ENCODE data around the gene LCAT. TPM values are rescaled to one million over a fixed set of nuclear protein-coding genes. Genes with fewer than 3 reads are reported as not detected.

Gene LCAT
- total RNA-seq, 1 experiment from 2014 or later = 17.8 TPM

DNA sequence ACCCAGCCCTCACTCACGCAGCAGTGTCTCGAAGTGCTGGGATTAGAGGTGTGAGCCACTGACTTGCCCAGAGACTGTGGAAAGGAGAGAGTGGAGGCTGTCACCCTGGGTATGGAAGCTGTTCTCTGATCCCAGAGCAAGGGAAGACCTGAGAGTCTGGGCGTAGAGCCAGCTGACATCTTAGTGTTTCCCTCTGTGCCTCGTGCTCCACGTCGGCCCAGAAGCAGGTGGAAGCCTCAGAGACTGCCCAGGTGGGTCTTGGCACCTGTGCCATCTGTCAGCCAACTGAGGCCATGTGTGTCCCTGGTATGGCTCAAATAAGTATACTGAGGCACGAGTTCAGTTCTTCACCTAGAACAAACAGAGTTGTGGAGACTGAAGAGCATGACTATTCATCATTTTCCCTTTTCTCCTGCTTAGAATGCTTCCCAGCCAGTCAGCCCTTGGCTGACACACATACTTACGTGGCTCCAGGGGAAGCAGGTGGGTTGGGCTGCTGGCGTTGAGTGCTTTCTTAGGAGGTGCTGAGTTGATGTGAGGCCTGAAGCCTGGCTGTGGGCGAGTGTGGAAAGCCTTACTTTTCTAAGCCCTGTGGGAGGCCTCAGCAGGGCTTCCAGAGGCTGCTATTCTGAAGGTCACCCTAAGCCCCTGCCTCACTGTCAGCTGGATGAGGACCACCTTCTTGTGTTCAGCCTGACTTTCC is 20.4 kb downstream of the LCAT start:
- H2BK120ac ChIP-seq (ENCODE audit: low read depth, low read length, poor library complexity, severe bottlenecking) = no peak overlapping the region
- H3K14ac ChIP-seq (ENCODE audit: insufficient read depth, low read length) = no peak overlapping the region
- H3K36me3 Mint-ChIP-seq (ENCODE audit: insufficient read depth in 1 of 3, low read depth in 3 of 3) = peaks cover 1 to 8% (median 4%) of the 10 kb centered on the region in 3 experiments; a peak in 5 of 7 replicates
- no peaks in the 10 kb centered on the region for H3K9me3 Mint-ChIP-seq
- TF ChIP-seq, protein P1, sequence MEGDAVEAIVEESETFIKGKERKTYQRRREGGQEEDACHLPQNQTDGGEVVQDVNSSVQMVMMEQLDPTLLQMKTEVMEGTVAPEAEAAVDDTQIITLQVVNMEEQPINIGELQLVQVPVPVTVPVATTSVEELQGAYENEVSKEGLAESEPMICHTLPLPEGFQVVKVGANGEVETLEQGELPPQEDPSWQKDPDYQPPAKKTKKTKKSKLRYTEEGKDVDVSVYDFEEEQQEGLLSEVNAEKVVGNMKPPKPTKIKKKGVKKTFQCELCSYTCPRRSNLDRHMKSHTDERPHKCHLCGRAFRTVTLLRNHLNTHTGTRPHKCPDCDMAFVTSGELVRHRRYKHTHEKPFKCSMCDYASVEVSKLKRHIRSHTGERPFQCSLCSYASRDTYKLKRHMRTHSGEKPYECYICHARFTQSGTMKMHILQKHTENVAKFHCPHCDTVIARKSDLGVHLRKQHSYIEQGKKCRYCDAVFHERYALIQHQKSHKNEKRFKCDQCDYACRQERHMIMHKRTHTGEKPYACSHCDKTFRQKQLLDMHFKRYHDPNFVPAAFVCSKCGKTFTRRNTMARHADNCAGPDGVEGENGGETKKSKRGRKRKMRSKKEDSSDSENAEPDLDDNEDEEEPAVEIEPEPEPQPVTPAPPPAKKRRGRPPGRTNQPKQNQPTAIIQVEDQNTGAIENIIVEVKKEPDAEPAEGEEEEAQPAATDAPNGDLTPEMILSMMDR (conservative IDR thresholded peaks at IDR 0.05) = no peak
- H4K8ac ChIP-seq (replicated peaks; ENCODE audit: insufficient read length, low read depth, low read length) = no peak overlapping the region
- H4K91ac ChIP-seq (ENCODE audit: insufficient read length, low read depth, low read length) = no peak overlapping the region
- no peaks in the 10 kb centered on the region for H3K79me1 ChIP-seq (ENCODE audit: insufficient read depth, low read depth, low read length, poor library complexity, severe bottlenecking)
- no peak overlapping the region for H3K4ac ChIP-seq (ENCODE audit: low read depth, low read length)
- H3K27ac Mint-ChIP-seq = no peak overlapping the region
- H2BK20ac ChIP-seq (ENCODE audit: low read depth, low read length, poor library complexity, severe bottlenecking) = no peak overlapping the region
- no peaks in the 10 kb centered on the region for H3K4me1 ChIP-seq (ENCODE audit: insufficient read depth, low read length)
- H4K20me1 ChIP-seq (ENCODE audit: control insufficient read depth, insufficient read depth, insufficient read length) = no peaks in the 10 kb centered on the region
- no peak overlapping the region for H2AFZ ChIP-seq (ENCODE audit: low read length)
- H3K23me2 ChIP-seq (ENCODE audit: insufficient read length, low read depth, low read length, poor library complexity, severe bottlenecking) = no peaks in the 10 kb centered on the region
- no peak overlapping the region for H3K27ac ChIP-seq (ENCODE audit: insufficient read length, low read depth, low read length)
- no peak overlapping the region for H3K9ac ChIP-seq (ENCODE audit: extremely low read depth, insufficient read length, low read length)
- no peak overlapping the region for H2BK15ac ChIP-seq (ENCODE audit: low read depth, low read length)
- H3K4me2 ChIP-seq (ENCODE audit: insufficient read depth, insufficient read length, low read length) = no peak overlapping the region
- no peak overlapping the region for H3K18ac ChIP-seq (ENCODE audit: insufficient read length, low read depth, low read length)
- H4K5ac ChIP-seq (ENCODE audit: insufficient read length, low read depth, low read length) = no peak overlapping the region
- no CpG with 5 or more reads among the region's 10 CpGs for WGBS (ENCODE audit: extremely low coverage, insufficient read length, low lambda C conversion rate)
- no peak overlapping the region for H2BK5ac ChIP-seq (ENCODE audit: insufficient read length, low read length)
- H3K4me1 Mint-ChIP-seq = peaks cover 4 to 16% of the 10 kb centered on the region in 2 experiments; a peak in 2 of 4 replicates
- no peak for DNase-seq
- no peaks in the 10 kb centered on the region for H3K27me3 Mint-ChIP-seq (ENCODE audit: low read depth)
- H3K4me3 Mint-ChIP-seq = no peak overlapping the region
- H3K9me3 ChIP-seq (ENCODE audit: control insufficient read depth, low read depth, low read length) = no peaks in the 10 kb centered on the region
- no peak overlapping the region for H2AK5ac ChIP-seq (ENCODE audit: insufficient read length, low read length)
- H3K79me2 ChIP-seq (ENCODE audit: insufficient read depth, low read length) = no peaks in the 10 kb centered on the region
- H3K23ac ChIP-seq (ENCODE audit: insufficient read length, low read depth, low read length) = no peak overlapping the region
- H3T11ph ChIP-seq (ENCODE audit: low read length) = no peak overlapping the region
- no peak overlapping the region for H3K56ac ChIP-seq (ENCODE audit: insufficient read length, low read depth, low read length)
- no peaks in the 10 kb centered on the region for H3K27me3 ChIP-seq (ENCODE audit: insufficient read depth, low read length)
- no peak overlapping the region for H2BK12ac ChIP-seq (ENCODE audit: insufficient read length, low read depth, low read length)

Measured in H9 (cell line).